Eye (tissue), 1 donor: Measurements from ENCODE around the gene IL34.
"Not testable (repeated sequence)": the region's sequence is repeated elsewhere in the genome, so short reads cannot be mapped to it uniquely, and the experiment has no call there.

Experiments
- DNase-seq: peaks from one replicate; pipeline ENCODE4 v3.0.0-alpha.2; 2015

IL34 gene

DNA sequence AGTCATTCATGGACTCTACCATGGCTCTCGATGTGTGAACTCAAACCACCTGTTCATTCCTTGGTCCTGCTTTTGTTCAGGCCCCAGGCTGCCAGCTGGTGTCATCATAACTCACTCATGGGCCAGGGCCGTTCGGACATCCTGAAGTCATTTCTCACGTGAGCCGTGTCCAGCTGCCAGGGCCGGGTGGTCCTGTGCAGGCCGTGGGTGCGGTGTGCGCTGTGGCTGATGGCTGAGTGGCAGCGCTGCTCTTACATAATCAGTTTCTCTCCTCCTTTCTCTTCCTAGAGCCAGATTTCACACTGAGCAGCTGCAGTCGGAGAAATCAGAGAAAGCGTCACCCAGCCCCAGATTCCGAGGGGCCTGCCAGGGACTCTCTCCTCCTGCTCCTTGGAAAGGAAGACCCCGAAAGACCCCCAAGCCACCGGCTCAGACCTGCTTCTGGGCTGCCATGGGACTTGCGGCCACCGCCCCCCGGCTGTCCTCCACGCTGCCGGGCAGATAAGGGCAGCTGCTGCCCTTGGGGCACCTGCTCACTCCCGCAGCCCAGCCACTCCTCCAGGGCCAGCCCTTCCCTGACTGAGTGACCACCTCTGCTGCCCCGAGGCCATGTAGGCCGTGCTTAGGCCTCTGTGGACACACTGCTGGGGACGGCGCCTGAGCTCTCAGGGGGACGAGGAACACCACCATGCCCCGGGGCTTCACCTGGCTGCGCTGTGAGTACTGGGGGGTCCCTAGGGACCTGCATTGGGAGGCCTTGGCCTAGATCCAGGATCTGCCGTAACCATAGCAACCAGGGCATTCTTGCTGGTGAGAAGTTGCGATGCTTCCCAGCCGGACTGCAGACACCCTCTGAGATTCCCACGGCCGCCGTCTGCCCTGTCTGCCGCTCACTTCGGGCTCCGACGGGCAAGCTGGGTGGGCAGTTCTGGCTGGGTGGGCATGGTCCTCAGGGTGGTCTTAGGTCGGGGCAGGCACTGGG lies at the start of gene IL34:
IL34 (plus strand) TSS at position 300 of the 982 bp plus-strand sequence; CDS start at position 689, 389 bp downstream.
- DNase-seq, result peak; percentile 85

DNA sequence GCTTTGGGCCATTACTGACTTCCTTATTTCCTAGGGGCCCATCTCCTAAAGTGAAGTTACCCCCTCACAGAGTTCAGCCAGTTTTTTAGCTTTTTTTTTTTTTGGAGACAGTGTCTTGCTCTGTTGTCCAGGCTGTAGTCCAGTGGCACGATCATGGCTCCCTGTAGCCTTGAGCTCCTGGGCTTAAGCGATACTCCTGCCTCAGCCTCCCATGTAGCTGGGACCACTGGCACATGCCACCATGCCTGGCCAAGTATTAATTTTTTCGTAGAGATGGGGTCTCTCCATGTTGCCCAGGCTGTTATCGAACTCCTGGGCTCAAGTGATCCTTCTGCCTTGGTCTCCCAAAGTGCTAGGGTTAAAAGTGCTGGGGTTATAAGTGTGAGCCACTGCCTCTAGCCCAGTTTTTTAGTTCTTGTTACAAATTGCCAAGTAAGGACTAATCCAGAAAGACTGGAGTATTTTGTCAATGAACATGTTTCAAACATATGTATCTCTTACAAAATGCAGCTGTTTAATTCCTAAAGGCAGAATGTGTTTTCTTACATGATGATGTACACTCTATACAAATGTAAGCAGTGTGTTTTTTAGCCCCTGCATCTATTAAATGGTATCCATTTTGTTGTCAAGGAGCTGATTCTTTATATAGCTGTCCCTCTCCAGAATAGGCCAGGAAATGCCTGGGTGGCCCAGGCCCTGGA lies 49.1 kb upstream of the IL34 start:
- DNase-seq, result no peak

DNA sequence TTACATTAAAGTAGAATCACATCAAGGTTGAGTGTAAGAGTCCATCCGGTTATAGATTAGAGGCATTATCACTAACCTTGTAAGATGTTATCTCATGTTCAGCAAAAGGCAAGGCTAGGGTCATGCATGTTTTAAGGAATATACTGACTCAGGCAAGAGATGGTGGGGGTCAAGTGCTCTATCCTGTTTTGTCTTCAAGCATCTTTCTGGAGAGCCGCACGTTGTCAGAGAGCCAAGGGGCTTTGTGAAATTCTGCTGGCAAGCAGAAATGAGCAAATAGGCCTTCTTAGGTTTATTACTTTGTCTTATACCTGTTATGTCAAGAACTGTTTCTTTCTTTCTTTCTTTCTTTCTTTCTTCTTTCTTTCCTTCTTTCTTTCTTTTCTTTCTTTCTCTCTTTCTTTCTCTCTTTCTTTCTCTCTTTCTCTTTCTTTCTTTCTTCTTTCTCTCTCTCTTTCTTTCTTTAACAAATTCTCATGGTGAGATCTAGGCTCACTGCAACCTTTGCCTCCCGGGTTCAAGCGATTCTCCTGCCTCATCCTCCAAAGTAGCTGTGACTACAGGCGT lies 47.3 kb upstream of the IL34 start:
- DNase-seq, result no peak

DNA sequence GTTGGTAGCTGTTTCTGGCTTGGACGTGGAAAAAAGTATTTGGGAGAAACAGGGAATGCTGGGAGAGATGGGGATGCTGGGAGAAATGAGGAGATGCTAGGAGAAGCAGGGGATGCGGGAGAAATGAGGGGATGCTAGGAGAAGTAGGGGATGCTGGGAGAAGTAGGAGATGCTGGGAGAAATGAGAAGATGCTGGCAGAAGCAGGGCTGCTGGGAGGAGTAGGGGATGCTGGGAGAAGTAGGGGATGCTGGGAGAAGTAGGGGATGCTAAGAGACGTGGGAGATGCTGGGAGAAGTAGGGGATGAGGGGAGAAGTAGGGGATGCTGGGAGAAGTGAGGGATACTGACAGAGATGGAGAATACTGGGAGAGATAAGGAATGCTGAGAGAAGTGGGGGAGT lies 45.6 kb upstream of the IL34 start:
- DNase-seq, result no peak

DNA sequence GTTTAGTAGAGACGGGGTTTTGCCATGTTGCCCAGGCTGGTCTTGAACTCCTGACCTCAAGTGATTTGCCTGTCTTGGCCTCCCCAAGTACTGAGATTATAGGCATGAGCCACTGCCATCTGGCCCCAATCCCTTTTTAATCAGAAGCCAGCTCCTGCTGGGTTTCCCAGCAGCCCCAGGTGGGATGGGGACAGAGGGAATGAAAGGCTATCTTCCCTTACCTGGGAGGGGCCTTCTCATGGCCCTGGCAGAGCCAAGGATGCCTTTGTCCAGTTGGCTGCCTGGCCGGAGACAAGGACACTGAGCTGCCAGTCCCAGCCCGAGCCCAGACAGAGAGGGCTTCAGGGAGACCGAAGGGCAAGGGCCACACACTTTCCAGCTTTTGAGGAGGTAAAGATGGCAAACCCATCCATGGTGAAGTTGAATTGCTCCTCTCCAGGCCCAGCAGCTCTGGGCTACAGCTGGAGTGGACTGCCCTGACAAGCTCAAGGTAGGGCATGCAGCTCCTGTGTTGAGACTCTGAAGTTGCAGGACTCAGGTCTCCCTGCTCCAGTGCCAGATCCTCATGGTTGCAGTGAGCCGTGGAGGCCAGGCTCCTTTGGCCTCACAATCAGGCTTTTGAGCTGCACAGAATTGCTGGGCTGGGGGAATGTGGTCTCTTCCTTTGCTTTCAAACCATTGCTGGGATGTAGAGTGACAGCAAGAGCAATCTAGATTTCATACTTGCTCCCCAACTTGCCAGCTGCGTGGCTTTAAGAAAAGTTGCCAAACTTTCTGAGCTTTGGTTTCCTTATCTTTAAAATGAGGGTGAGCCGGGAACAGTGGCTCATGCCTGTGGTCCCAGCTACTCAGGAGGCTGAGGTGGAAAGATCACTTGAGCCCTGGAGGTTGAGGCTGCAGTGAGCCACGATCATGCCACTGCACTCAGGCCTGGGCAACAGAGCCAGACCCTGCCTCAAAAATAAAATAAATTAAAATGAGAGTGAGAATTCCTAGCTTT lies 44.5 kb upstream of the IL34 start:
- DNase-seq, result no peak

DNA sequence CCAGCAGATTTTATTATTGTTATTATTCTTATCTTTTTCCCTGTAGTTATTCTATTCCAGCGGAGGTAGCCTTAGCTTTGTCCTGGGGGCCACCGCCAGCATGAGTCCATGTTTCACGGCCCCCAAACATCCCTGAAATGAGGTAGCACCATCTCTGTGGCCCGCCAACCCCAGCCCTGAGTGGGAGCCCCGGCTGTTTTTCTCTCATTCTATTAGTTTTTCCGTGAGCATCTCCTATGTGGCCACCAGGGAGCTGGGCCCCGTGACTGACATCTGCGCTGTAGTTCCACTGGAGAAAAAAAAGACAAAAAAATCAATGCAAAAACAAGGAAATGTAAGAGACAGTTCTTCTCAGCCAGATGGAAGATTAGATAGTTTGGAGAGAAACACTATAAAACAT lies 43.5 kb upstream of the IL34 start:
- no peak for DNase-seq

DNA sequence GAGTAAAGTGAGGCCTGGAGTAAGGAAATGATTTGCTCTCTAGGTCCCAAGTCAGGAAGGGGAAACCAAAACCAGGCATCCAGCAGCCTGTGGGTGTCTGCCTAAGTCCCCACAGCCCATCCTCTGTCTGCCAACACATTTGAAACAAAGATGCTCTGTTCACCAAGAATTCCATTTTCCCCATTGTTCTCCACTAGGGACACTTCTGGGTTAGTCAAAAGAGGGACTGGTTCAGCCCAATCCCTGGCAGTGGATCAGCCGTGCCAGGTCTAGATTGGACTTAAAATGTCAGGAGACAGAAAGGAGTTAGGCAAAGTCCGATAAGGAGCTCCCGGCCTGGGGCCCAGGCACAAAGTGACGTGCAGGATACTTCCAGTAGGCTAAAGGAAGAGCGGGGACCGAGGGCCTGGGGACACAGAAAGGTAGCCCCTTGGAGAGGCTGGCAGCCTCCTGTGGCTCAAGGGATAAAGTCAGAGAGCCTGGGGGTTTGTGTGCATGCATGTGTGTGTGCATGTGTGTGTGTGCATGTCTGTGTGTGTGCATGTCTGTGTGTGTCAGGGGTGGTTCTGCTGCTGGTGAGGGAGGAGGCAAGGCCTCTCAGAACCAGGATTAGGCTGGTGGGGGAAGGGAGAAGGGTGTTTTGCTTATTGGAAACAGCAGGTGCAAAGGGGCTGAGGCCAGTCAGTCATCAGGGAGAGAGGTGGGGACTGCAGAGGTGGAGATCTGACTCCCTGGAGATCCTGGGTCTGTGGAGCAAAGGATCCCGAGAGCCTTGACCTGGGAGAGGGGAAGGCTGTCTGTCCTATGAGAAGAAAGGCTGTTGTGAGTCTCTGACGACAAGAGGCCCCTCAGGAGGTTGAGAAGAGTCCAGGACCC lies 41.7 kb upstream of the IL34 start:
- DNase-seq, result no peak

DNA sequence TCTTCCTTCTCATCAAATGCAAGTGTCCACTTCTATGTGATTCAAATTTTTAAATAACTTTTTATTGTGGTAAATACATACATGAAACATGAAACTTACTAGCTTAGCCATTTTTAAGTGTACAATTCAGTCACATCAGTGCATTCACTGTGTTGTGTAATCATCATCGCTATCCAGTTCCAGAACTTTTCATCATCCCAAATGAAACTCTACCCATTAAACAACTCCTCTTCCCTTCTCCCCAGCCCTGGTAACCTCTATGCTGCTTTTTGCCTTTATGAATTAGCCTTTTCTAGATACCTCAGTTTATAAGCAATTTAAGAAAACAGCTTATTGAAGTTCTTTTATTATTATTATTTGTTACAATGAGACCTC lies 41.1 kb upstream of the IL34 start:
- no peak for DNase-seq

DNA sequence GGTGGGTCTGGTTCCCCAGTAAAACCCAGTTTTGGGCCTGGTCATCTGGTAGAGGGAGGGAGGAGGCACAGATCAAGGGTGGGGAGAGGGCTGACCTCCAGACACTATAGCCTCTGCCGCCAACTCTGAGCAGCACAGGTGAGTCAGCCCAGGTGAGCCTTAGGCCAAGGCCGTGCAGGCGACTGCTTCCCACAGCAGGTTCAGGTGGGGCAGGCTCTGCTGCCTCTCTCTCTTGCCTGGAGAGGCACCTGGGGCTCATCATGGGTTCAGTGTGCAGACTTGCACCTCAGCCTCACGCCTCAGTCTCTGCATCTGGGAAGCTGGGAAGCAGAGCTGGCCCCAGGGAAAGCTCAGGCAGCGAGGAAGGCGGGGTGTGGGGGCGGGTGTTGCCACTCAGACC lies 37.8 kb upstream of the IL34 start:
- no peak for DNase-seq

DNA sequence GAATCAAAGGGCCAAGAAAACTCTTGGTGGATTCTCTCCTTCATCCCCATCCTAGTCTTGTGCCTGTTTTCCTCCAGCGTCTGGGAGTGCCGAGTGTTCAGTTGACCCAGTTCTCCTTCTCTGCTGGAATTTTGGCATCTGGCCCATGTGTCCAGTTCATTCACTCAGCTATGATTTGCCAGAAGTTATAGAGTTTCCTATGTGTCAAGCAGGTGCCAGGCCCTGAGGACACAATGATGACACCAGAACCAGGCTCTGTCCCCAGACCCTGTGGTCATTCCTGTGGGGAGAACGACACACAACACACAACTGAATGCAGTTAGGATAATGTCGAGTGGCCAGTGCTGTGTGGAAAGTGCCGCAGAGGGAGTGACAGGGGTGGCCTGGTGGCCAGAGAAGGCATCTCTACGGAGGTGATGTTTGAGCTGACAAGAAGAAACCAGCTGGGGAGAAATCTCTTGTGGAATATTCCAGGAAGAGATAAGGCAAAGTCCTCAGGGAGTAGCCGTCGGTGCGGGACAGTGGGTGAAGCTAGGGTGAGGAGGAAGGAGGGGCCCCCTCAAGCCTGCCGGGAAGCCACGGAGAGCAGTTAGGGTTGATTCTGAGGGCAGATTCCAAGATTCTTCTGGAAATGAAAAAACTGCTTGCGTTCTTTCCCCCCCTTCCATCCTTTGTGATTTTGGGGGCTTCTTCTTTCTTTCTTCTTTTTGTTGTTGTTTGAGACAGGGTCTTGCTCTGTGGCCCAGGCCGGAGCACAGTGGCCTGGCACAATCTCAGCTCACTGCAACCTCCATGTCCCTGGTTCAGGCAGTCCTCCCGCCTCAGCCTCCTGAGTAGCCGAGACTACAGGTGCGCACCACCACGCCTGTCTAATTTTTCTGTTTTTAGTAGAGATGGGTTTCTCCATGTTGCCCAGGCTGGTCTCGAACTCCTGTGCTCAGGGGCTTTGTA lies 35.8 kb upstream of the IL34 start:
- no peak for DNase-seq

DNA sequence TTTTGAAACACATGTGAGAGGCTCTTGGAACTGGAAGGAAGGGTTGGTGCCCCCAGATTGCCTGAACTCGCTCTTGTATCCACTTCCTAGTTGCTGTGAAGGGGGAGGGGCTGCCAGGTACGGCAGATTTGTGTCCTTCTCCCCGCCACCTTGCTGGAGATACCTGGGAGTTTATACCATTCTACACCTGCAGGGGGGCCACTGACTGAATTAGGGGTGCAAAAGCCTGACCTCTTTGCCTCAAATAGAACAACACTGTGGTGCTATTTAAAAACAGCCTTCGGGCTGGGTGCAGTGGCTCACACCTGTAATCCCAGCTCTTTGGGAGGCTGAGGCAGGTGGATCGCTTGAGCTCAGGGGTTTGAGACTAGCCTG lies 35.1 kb upstream of the IL34 start:
- no peak for DNase-seq

DNA sequence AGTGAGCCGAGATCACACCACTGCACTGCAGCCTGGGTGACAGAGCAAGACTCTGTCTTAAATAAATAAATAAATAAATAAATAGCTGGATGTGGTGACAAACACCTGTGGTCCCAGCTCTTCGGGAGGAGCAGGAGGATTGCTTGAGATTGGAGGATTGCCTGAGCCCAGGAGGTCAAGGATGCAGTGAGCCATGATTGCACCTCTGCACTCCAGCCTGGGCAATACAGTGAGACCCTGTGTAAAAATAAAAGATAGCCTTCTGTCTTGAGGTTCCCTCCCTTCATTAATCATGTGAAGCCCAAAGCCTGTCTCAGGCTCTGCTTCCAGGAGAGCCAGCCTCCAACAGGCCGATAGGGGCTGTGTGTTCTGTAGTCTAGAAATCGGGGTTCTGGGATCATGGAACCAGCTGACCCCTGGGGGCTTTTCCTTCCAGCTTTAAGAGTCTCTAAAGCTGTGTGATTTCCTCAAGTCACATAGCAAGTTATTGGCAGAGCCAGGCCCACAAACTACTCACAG lies 34.5 kb upstream of the IL34 start:
- no peak for DNase-seq

DNA sequence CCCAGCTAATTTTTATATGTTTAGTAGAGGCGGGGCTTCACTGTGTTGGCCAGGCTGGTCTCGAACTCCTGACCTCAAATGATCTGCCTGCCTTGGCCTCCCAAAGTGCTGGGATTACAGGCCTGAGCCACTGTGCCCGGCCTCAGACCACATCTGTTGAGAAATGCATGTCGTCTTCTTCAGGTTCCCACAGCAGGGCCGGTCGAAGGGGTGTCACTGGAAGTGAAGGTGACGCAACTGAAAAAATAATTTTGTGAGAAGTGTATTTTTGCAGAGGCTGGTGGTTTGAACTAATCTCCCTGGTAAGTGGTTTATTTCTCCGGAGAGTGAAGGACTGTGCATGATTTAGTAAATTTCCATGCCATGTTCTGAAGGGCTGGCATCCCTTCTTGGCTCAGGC lies 33.4 kb upstream of the IL34 start:
- no peak for DNase-seq

DNA sequence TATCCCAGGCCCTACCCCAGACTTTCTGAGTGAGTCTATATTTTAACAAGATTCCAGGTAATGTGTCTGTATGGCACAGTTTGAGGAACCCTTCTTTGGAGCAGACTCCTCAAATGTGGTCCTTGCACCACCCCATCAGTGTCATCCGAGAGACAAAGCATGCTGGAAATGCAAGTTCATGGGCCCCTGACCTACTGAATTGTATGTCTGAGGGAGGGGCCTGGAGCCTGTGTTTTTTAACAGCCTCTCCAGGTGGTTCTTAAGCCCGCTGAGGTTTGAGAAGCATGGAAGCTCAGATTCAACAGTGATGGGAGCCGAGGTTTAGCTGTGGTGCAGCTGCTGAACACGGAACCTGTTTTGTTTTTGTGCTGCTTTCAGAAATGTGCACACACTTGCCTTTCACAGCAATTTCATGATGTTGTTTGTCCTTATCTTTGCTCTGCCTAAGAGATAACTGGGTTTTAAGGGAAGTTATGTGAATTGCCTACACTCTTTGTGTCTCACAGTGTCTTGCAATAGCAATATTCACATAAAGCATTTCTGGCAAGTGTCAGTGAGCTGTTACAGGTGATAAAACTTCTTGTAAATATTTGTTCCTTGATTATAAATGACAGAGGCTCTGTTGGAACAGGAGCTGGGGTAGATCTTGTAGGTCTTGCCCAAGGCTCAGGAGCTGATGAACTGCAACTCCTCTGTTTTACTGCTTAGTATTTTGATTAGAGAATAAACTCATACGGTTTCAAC lies 32.0 kb upstream of the IL34 start:
- no peak for DNase-seq

DNA sequence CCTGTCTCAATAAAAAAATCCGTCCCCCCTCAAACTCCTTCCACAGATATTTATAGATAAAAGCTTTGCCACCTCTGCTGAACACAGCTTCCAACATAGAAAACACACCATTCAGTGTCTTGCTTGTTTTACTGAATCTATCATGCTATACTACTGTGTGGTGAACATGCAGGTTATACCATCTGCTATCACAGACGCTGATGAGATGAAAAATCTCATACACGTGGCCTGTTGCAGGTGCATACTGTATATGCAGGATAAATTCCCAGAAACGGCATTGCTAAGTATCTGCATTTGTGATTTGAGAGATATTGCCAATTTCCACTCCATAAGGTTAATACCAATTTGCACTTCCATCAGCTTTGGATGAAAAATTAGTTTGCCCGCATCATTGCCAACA lies 30.4 kb upstream of the IL34 start:
- DNase-seq, result no peak

DNA sequence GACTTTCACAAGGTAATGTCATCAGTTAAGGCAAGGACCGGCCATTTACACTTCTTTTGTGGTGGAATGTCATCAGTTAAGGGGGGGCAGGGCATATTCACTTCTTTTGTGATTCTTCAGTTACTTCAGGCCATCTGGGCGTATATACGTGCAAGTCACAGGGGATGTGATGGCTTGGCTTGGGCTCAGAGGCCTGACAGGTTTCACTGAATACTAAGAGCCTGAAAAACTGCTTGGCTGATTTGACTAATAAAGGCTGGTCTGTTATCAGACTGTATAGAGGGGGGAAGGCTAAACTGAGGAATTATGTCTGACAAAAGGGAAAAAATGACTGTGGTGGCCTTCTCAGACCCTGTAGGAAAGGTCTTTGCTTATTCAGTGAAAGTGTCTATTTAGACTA lies 24.5 kb upstream of the IL34 start:
- DNase-seq, result not testable (repeated sequence)

DNA sequence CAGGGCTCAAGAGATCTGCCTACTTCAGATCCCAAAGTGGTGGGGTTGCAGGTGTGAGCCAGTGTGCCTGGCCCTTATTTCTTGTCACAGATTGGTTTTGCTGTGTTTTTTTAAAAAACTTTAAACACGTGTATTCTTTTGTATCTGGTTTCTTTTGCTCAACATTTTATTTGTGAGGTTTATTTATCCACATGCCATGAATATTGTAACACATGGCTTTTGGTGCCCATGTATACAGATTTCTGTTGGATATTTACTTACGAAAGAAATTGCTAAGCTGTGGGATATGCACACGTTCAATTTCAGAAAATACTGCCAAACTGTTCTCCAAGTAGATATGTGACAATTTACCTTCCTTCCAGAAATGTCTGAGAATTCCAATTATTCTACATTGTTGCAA lies 18.7 kb upstream of the IL34 start:
- no peak for DNase-seq

DNA sequence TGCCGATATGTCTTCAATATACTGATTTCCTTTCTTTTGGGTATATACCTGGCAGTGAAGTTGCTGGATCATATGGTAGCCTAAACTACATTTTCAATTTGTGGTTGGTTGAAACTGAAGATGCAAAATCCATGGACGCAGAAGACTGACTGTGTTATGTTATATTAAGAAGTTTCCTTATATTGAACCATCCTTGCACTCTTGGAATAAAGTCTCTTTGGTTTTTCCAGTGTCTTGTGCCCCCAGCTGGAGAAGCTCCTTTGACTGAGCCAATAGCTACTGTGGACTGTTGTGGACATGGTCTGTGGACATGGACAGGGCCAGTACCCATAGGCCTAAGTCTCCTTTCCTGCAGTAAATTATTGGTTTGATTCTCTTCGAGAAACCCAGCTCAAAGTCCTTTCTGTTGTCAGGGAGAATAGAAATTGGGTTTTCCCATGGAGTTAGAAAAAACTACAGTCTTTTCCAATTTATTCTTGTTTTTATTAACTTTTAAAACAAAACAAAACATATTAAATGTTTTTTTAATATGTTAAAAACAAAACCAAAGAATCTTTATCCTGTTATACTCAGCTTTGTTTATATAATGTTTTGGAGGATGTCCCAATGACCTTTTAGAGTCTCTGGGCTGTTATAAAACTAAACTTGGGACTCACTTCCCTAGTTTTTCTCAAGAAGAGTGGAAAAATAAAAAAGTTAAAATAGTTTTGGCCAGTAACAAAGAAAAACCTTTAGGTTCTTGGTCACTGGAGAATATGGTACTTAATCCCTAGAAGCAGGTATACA lies 15.2 kb upstream of the IL34 start:
- DNase-seq, result no peak

DNA sequence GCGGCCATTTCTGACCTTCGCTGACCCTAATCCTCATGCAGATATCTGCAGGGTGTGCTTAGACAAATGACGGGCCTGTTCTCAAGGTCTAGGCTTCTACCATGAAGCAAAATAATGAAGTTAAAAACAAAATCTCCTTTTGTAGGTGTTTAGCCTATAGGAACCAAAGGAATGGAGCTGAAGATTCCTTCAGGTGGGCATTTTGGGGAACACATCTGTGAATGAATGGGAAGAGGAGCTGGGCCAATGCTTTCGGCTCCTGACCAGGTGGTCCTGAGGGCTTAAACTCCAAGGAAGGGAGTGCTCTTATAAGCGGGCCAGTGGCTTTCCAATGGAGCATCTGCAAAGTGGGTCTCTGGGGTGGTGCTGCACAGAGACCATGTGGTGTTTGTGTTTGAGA lies 14.1 kb upstream of the IL34 start:
- no peak for DNase-seq
